ENCODE data around the gene TYW1B.
"Not testable (repeated sequence)": the region's sequence is repeated elsewhere in the genome, so short reads cannot be mapped to it uniquely, and the experiment has no call there.

Gene TYW1B

DNA sequence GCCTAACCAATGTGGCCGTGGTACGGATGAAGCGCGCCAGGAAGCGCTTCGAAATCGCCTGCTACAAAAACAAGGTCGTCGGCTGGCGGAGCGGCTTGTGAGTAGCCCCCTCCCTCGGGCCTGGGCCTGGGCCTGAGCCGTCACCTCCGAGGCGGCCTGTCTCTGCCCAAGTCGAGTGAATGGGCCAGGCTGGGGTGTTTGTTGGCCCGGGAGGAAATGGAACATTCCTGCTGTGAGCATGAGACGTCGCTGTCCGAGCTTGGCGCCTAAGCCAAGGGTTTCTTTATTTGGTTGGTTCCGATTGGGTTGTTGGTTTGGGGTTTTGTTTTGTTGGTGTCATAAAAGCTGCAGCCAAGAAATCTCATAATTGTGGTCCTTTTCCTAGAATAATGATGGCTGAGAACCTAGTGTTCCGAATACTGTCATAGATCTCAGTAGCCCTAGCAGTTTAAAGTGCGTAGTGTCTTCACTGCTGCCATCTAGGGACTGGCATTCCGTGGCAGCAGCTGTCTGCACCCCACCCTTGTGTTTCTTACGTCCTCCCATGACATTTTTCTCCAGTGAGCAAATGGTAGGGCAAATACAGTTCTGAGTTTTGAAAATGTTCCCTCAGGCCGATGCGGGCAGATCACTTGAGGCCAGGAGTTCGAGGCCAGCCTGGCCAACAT, 1.8 kb upstream of the TYW1B start:
- TF ChIP-seq, protein P1, sequence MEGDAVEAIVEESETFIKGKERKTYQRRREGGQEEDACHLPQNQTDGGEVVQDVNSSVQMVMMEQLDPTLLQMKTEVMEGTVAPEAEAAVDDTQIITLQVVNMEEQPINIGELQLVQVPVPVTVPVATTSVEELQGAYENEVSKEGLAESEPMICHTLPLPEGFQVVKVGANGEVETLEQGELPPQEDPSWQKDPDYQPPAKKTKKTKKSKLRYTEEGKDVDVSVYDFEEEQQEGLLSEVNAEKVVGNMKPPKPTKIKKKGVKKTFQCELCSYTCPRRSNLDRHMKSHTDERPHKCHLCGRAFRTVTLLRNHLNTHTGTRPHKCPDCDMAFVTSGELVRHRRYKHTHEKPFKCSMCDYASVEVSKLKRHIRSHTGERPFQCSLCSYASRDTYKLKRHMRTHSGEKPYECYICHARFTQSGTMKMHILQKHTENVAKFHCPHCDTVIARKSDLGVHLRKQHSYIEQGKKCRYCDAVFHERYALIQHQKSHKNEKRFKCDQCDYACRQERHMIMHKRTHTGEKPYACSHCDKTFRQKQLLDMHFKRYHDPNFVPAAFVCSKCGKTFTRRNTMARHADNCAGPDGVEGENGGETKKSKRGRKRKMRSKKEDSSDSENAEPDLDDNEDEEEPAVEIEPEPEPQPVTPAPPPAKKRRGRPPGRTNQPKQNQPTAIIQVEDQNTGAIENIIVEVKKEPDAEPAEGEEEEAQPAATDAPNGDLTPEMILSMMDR (IDR thresholded peaks at IDR 0.05; ENCODE audit: low read depth, low read length), result peak; percentile 8
- H3K4me3 ChIP-seq (replicated peaks in 1 of 2; ENCODE audit: low read depth in 2 of 2, low read length in 2 of 2), result peak overlapping the region; percentile 65 to 71
- peak; percentile 86 to 89 for DNase-seq (ENCODE audit: low read depth in 2 of 2)

DNA sequence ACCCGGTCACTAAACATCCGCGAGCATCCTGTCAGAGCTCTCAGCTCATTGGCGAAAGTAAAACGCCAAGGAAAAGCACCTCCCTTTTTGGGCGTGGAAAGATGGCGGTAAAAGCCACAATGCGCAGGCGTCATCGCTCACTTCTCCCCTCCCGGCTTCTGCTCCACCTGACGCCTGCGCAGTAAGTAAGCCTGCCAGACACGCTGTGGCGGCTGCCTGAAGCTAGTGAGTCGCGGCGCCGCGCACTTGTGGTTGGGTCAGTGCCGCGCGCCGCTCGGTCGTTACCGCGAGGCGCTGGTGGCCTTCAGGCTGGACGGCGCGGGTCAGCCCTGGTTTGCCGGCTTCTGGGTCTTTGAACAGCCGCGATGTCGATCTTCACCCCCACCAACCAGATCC, 1.3 kb upstream of the TYW1B start:
- peak; percentile 99 to 100 for DNase-seq (ENCODE audit: low read depth in 2 of 2)
- peak overlapping the region; percentile 65 to 71 for H3K4me3 ChIP-seq (replicated peaks in 1 of 2; ENCODE audit: low read depth in 2 of 2, low read length in 2 of 2)

DNA sequence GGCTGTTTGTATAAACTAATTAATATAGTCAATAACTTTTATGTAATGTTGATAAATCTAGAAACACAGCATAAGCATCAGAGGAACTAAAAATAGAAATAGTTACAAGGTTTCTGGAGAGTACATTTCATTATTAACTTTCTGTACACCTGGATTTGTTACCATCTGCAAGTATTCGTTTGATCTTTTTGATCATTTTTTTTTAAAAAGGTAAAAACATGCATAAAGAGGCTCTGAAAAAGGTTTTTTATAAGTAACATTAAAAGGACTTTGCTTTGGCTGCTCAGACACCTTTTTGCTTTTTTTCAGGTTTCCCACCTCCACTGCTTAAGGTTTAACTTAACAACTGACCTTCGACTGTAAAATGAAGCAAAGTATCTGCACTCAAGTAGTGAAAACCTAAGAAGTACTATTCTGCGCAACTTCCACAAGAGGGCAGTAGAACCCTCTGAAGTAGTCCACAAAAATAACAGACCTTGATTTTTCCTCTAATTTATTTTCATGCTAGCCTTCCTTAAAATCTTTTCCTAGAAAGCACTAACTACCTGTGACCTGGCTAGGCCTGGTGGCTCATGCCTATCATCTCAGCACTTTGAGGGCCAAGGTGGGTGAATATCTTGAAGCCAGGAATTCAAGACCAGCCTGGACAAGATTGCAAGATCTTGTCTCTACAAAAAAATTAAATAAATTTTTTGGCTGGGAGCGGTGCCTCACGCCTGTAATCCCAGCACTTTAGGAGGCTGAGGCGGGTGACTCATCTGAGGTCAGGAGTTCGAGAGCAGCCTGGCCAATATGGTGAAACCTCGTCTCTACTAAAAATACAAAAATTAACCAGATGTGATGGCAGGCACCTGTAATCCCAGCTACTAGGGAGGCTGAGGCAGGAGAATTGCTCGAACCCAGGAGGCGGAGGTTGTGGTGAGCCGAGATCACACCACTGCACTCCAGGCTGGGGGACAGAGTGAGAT, 4.0 kb downstream of the TYW1B start:
- peak; percentile 58 to 63 for DNase-seq (ENCODE audit: low read depth in 2 of 2)

DNA sequence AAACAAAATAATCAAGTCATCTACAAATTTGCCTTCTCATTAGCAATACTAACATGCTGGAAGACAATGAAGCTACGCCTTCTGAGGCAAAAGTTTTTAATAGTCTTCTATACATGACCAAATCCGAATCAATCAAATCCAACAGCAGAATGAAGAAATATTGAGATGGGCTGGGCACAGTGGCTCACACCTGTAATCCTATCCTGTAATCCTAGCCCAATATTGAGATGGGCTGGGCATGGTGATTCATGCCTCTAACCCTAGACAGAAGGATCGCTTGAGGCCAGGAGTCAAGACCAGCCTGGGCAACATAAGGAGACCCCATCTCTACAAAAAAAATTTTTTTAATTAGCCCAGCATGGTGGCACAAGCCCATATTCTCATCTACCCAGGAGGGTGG, 5.5 kb downstream of the TYW1B start:
- not testable (repeated sequence) for H3K4me3 ChIP-seq (replicated peaks in 1 of 2; ENCODE audit: low read depth in 2 of 2, low read length in 2 of 2); DNase-seq (ENCODE audit: low read depth in 2 of 2)

More for the DNA sequence above, 4.0 kb downstream of the TYW1B start:
- not testable (repeated sequence) for H3K4me3 ChIP-seq (replicated peaks in 1 of 2; ENCODE audit: low read depth in 2 of 2, low read length in 2 of 2)

DNA sequence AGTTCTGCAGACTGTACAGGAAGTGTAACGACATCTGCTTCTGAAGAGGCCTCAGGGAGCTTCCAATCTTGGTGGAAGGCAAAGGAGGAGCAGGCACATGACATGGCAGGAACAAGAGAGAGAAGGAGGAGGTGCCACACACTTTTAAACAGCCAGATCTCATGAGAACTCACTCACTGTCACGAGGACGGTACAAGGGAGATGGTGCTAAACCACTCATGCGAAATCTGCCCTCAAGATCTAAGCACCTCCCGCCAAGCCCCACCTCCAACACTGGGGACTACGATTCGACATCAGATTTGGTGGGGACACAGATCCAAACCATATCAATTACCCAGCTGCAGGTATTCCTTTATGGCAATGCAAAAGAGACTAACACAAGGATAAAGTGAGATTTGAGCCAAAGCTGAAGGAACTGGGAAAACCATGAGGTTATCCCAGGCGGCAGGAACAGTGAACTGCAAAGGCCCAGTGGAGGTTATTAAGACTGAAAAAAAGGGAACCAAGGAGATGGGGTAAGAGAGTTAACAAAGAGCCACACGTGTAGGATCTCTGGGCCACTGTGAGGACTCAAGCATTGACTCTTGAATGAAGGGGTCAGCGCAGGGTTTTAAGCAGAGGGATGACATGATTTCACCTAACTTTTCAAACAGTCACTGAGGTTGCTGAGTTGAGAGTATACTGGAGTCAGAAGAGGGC, 9.2 kb downstream of the TYW1B start:
- H3K4me3 ChIP-seq (replicated peaks in 1 of 2; ENCODE audit: low read depth in 2 of 2, low read length in 2 of 2); DNase-seq (ENCODE audit: low read depth in 2 of 2): not testable (repeated sequence)

DNA sequence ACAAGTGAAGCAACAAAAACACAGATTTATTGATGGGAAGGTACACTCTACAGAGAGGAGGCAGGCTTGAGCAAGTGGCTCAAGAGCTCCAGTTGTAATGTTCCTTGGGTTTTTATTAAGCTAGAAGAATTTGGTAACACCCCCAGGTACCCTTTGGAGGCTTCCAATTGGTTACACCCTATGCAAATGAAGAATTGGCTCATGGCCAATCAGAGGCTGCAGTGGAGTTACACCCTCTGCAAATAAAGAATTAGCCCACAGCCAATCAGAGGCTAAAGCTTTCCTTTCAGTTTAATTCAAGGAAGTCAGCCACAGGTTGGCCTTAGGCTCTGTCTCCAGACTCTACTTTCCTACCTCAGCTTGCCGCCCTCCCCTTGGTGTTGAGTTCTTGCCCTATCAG, 10.3 kb downstream of the TYW1B start:
- peak in 1 of 2 donors; percentile 1 for DNase-seq (ENCODE audit: low read depth in 2 of 2)
- H3K4me3 ChIP-seq (replicated peaks in 1 of 2; ENCODE audit: low read depth in 2 of 2, low read length in 2 of 2), result not testable (repeated sequence)

DNA sequence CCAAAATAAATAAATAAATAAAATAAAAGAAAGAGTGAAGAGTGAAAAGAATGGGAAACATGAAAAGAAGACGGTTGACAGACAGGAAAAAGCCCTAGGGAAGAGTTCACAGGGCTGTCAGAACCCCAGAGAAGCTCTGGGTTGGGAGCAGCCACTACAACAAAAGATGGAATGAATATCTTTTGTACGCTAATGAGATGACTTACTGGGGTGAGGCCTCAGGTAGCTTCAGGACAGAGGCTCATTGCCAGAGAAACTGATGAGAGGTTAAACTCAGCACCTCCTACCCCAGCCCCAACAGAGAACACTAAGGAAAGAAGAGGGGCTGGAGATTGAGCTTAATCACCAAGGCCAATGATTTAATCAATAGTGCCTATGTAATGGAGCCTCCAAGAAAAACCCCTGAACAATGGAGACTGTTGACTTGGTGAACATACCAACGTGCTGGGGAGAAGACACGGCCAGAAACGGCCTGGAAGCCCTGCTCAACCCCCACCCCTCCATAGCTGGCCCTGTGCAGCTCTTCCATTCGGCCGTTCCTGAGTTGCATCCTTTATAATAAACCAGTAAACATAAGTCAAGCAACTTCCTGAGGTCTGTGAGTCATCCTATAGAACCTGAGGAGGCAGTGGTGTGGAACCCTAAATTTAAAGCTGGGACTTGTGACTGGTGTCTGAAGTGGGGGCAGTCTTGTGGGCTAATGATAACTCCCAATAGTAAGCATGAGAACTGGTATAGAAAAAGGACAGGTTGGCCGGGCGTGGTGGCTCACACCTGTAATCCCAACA, 11.4 kb downstream of the TYW1B start:
- H3K4me3 ChIP-seq (replicated peaks in 1 of 2; ENCODE audit: low read depth in 2 of 2, low read length in 2 of 2); DNase-seq (ENCODE audit: low read depth in 2 of 2): not testable (repeated sequence)

DNA sequence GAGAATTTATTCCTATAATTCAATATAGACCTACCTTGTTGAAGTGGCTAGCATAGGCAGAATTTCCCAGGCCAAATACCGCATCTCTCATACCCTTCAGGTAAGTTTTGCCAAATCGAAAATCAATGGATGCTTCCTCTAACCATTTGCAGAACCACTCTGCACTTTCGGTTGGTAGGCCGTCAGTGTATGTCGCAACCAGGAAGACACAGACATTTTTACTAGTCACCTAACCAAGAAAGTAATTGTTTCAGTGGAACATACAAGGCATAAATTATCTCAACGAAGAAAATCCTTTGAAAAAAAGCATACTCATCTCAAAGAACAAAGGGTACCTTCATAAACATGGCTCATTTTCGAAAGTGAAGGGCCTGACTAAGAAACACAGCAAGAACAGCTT, 17.6 kb downstream of the TYW1B start:
- DNase-seq (ENCODE audit: low read depth in 2 of 2); H3K4me3 ChIP-seq (replicated peaks in 1 of 2; ENCODE audit: low read depth in 2 of 2, low read length in 2 of 2): not testable (repeated sequence)

DNA sequence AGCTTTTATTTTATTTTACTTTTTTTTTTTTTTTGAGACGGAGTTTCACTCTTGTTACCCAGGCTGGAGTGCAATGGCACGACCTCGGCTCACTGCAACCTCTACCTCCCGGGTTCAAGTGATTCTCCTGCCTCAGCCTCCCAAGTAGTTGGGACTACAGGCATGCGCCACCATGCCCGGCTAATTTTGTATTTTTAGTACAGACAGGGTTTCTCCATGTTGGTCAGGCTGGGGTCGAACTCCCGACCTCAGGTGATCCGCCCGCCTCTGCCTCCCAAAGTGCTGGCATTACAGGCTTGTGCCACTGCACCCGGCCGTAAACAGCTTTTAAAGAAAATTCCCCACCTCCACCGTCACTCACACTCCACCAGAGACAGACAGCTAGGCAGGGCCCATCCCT, 19.5 kb downstream of the TYW1B start:
- DNase-seq (ENCODE audit: low read depth in 2 of 2); H3K4me3 ChIP-seq (replicated peaks in 1 of 2; ENCODE audit: low read depth in 2 of 2, low read length in 2 of 2): not testable (repeated sequence)

DNA sequence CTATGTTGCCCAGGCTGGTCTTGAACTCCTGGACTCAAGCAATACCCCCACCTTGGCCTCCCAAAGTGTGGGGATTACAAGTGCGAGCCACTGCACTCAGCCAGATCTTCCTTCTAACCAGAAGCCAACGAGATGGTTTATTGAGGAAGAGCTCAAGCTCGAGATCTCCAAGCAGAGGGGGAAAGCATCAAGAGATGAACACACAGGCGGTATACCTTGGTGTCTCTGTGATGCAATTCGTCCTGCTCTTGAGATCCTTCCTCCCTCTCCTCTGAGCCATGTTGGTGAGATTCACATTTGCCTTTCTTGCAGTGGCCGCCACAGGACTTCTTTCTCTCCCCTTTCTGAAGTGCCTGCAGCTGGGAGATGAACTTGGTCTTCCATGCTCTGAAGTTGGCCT, 21.1 kb downstream of the TYW1B start:
- not testable (repeated sequence) for H3K4me3 ChIP-seq (replicated peaks in 1 of 2; ENCODE audit: low read depth in 2 of 2, low read length in 2 of 2); DNase-seq (ENCODE audit: low read depth in 2 of 2)
